Measurements from ENCODE around the gene NUDT14.

The NUDT14 gene

DNA sequence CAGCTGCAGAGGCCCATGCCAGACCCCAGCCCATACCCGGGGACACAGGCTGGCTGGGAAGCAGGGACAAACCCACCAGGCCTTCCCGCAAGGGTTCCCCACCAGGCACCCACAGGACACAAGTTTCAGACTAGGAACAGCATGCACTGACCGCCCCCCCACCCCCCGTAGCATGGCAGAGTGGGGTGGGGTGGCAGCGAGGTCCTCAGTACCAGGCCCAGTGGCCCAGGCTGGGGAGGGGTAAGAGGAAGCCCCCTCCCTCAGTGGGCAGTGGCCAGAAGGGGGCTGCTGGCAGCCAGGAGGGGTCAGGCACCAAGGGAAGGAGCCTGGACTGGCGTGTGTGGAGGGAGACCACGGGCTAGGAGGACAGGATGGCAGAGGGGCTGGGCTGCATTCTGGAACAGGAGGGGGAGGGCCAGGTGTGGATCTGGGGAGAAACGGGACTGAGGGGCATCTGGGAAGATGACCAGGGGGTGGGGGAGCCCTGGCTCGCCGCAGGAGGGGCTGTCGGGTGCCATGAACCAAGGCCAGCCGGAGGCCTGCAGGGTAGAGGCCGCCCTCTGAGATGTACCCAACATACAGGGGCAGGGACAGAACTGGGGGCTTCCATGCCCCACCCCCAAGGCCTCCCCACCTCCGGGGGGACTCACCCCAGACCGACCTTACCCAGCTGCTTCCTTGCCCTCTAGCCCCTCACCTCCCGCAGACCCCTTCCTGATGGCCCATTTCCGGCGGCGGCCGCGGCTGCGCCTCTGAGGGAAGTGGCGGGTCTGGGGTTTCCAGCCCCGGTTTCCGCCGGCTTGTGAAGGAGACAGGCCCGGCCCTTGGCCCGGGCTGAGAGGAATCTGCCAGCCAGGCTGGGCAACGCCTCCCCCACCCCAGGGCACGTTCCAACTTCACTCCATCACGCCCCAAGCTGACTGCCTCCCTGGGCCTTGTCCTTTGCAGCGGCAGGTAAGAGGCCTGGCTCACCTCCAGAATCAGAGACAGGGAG lies 6.9 kb downstream of the NUDT14 start:
- no peak for DNase-seq (ENCODE audit: low read depth)

DNA sequence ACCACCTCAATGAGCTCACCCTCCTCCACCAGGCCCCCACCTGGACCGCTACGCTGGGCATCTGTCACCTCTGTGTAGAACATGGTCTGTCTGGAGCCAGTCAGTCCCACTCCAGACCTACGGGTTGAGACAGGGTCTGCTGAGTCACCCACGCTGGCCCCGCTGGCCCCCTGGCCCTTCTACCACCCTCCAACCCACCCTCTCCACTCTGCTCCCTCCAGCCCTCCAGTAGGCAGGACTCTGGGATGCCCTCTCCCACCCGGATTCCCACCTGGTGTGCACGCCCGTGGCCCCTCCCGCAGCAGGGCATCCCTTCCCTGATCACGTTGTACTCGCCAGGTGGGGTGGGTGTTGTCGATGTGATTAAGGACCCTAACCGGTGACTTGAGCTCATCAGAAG lies 8.0 kb downstream of the NUDT14 start:
- no peak for DNase-seq (ENCODE audit: low read depth)

DNA sequence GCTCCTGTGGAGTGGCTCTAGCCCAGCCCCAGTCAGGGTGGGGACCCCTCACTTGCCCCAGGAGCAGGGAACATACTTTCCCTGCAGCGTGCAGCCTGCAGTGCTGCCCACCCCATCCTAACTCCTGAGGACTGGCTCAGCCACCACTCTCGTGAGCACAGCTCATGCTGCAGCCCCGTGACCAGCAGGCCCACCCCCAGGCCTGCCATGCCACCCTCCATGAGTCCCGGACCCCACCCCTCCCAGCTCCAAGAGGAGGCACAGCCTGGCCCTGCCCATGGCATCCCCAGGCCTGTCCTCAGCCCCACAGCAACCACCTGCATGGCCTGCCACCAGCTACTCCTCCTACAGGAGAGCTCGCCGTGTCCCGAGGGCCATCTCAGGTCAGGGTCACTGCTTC lies 8.6 kb downstream of the NUDT14 start:
- DNase-seq (ENCODE audit: low read depth), result no peak

DNA sequence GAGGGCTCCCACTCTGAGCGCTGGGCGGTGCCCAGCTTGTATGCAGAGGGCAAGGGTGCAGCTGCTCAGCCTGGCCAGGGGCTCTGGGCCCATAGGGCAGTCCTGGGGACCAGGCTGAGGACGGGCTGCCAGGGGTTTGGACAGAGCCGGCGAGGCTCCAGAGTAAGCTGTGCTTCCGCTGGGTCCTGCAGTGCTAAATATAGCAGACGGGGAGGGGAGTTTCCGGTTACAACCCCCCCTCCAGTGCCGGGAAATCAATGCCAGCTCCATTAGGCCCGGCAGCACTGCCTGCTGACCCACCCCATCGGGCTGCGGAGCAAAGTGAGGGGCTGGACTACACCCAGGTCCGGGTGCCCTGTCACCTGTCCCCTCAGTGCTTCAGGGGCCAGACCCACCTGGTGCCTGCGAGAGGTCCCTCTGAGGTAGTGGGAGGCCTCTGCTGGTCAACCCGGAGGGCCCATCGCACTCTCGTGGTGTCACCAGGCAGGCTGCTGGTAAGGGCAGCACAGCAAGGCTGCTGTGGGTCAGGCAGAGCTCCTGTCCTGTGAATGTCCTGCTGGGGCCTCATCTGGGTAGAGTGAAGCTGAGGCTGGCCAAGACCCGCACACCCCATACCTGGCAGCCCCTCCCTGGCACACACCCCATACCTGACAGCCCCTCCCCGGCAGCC lies 10.0 kb downstream of the NUDT14 start:
- DNase-seq (ENCODE audit: low read depth), result no peak

DNA sequence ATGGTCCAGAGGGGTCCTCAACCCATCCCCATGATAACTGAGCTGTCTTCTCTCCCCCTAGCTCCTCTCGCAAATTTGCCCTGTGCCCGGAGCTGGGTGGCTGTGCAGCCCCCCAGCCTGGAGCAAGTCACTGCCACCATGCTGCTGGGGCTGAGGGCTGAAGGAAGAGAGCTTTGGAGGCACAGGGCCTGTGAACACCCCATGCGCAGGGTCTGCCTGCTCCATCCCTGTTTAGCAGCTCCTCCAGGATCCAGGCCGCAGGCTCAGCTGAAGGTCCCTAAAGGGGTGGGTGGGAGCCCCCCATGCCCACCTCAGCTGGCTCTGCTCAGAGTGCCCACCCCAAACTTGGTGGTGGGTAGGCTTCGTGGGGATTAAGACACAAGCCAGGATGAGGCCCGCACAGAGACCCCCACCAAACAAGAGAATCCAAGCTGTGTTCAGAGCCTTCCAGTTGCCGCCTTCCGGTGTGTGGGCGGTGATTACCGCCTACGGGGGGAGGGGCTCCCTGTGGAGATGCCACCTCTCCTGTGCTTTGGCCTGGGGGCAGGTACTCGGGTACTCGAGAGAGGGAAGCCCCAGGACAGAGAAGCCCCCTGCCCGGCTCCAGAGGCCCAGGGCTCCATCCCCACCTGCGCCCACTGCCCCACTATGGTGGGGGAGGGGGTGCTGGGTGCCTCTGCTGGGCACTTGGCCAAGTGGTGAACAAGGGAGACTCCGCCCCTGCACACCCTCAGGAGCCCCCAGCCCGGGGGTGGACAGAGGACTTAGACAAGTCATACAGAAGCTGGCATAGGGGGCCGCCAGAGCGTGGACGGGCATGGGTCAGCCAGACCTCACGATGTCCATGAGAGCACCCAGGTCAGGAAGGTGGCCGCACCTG lies 11.1 kb downstream of the NUDT14 start:
- no peak for DNase-seq (ENCODE audit: low read depth)

DNA sequence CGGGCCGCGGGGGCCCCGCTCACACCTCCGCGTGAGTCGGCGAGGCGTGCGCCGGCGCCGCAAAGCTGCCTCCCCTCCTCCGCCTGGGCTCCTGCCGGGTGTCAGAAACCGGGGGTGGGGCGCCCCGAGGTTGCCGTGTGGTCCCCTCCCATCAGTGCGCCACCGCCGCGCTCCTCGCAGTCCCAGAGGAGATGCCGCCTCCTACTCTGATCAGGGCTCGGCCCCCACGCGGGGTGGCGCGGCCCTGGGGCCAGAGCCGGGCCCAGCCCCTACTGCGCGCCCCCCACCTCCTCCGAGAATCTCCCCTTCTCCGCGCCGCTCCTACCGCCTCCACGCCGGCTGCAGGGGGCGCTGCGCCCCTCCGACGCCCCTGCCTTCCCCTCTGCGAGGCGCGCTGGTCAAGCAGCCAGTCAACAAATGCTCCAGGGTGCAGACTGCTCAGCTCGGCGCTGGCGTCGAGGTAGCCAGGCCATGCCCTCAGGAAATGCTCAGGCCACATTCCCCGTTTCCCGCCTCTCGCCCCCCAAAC lies 12.1 kb downstream of the NUDT14 start:
- DNase-seq (ENCODE audit: low read depth), result no peak

DNA sequence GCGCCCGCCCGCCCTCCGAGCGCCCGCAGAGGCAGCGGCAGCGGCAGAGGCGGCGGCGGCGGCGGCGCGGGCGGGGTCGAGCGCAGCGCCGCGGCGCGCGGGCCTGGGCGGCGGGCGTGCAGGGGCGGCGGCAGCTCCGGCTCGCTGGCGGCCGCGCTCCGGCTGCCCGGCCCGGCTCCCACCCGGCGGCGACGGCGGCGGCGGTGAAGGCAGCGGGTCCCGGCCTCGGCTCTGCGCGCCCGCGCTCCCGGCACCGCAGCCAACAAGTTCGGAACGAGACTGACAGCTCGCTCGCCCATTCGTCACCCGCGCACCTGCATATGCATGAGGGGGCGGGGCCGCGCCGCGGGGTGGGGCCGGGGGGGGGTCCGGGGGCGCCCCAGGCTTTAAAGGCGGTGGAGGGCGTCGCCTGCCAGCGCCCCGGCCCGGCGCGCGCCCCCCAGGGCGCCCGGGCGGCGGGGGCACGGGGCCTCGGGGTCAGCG lies 12.6 kb downstream of the NUDT14 start, which contains the start of gene JAG2:
Gene JAG2 (minus strand): TSS at position 281 of the 483 bp plus-strand sequence. CDS start 356 bp downstream, outside the sequence.
- DNase-seq (ENCODE audit: low read depth), result no peak

DNA sequence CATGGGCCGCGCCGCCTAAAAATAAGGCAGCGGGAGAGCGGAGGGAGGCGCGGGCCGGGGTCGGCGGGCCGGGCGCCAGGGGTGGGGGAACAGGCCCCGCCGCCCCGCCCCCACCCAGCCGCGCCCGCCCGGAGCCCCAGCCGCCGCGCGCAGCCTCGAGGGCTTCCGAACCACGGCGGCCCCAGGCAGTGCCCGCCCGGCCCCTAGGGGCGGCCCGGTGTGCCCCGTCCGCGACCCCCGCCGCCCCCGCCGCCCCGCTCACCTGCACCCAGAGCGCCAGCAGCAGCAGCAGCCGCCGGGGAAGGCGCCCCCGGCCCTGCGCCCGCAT lies 13.1 kb downstream of the NUDT14 start:
- DNase-seq (ENCODE audit: low read depth), result no peak

DNA sequence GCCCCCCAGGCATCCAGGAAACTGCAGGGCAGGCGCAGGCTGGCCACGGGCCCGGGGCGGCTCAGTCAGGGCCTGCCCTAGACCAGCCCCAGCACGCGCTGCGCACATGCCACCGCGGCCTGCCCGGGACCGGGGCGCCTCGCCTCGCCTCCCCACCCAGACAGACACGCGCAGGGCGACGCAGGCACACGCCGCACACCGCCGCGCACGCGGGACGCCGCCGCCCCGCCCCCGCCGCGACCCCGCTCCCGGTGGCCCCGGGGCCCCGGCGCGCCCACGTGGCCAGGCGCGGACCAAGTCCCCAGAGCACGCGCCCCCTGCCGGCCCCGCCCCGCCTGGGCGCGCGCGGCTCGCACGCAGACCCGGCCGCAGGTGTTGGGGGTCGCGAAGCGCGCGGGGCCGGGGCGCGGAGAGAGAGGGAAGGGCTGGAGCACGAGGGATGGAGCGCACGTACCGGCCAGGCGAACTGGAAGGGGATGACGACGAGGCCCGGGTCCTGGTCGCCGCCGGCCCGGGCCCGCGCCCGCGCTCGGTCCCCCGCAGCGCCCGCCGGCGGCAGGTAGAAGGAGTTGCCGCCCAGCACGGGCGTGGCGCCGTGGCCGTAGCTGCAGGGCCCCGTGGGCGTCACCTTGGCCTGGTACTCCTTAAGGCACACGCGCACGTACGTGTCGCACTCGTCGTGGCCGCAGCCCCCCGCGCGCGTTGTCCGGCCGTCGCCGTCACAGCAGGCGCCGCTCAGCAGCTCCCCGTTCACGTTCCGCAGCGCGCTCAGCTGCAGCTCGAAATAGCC lies 13.6 kb downstream of the NUDT14 start:
- no peak for DNase-seq (ENCODE audit: low read depth)

DNA sequence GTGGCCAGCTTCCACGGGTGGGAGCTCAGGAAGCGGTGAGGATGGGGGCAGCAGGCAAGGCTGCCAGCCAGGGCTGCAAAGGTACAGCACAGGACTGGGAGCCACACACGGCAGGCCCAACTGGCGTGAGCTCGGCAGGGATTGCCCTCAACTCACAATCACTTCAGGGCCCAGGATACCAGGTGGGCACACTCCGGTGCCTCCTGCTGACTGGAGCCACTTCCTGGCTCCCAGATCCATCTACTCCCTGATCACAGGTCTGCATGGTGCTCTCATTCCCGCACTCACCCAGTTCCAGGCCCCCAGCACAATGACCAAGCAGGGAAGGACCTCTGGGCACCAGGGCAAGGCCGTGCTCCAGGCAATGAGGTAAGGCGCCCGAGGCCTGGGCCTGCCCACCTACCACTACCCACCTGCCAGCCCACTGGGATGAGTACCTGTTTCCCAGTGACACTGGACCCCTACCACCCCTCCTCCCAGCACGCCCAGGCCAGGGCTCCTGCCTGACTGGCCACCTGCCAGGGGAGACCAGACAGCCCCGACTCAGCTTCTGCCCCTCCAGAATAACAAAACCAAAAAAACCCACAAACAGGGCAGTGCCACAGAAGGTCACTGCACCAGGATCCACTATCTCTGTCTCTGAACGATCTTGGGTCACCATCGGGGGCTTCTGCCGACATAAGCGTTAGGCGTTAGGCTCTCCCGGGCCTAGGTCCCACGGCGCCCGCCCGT lies 14.4 kb downstream of the NUDT14 start:
- DNase-seq (ENCODE audit: low read depth), result no peak

DNA sequence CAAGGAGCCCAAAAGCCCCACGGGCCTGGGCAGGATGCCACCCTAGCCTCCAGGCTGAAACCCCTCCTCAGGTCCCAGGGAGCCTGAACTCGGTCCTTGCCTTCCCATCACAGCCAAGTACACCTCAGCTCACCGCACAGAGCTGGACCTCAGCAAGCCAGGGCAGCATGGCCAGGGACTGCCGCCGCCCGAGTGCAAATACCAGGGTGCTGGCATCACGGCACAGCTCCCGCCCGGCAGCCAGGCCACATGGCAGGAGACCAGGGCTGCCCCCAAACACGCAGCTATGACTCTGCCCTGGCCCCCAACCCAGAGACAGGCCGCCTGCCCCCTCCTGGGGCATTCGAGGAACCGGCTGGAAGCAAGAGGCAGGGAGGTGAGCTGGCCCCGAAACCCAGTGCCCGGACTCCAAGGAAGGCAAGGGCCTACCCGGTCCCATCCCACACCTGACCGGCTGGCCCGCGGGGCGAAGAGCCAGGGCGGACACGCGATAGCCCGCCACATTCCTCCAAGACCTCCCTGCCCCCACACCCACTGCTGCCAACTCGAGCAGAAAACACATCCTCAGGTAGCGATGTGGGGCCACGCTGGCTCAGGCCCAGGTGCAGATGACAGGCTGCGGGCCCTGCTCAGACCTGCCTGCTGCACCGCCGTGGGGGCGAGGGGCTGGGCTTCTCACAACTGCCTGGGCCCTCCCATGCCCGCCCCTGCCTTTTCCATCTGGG lies 15.2 kb downstream of the NUDT14 start:
- DNase-seq (ENCODE audit: low read depth), result no peak

DNA sequence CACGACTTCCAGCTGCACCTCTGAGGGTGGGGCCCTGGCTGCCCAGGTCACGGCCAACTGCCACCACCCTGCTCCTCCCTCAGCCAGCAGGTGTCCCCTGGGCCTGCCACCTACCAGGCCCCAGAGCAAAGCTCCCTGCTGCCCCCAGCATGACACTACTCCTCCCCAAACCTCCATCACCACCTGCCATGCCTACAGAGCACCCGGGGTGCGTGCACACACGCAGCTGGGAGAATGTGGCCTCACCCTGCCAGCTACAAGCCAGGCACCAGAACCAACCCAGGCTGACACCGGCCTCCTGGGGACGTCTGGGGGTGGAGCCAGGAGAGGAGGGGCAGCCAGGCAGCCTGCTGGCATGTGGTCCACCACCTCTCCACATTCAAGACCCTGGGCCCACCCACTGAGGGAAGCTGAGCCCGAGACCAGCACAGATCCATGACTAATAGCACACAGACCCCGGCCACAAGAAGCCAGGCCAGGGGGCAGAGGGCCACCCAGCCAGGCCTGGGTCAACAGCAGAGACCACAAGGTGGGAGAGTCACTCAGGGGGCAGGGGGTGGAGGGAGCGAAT lies 15.9 kb downstream of the NUDT14 start:
- DNase-seq (ENCODE audit: low read depth), result no peak

DNA sequence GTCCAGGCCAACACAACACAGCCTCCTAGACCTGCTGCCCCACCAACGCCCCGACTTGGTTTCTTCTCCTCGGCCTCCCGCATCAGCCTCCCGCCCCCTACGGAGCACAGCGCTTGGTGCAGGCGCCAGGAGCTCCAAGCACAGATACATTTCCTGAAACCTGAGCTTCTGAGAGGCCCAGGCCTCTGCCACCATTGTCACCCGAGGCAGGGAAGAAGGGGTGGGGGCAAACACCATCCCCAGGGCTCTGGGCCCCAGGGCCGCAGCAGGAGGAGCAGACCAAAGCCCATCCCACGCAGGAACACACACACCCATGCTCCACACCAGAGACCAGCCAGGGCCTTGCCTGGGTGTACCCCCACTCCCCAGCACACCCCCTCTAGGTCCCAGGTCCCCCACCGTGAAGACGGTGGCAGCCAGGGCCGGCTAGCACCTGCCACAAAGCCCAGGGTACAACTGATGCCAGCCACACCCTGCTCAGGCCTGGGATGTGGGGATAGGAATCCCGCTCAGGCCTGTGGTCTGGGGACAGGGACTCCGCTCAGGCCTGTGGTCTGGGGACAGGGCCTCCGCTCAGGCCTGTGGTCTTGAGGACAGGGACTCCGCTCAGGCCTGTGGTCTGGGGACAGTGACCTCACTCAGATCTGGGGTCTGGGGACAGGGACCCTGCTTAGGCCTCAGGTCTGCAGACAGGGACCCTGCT lies 17.9 kb downstream of the NUDT14 start:
- DNase-seq (ENCODE audit: low read depth), result no peak

DNA sequence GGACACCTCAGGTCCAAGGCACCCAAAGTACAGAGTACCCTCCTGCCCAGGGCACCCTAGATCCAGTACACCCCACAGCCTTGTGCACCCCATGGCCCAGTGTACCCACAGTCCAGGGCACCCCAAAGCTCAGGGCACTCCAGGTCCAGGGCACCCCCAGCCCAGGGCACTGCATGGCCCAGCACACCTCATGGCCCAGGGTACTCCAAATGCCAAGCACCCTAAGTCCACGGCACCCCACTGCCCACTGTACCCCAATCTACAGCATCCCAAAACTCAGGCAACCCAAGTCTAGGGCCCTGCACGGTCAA lies 18.5 kb downstream of the NUDT14 start:
- DNase-seq (ENCODE audit: low read depth), result no peak

DNA sequence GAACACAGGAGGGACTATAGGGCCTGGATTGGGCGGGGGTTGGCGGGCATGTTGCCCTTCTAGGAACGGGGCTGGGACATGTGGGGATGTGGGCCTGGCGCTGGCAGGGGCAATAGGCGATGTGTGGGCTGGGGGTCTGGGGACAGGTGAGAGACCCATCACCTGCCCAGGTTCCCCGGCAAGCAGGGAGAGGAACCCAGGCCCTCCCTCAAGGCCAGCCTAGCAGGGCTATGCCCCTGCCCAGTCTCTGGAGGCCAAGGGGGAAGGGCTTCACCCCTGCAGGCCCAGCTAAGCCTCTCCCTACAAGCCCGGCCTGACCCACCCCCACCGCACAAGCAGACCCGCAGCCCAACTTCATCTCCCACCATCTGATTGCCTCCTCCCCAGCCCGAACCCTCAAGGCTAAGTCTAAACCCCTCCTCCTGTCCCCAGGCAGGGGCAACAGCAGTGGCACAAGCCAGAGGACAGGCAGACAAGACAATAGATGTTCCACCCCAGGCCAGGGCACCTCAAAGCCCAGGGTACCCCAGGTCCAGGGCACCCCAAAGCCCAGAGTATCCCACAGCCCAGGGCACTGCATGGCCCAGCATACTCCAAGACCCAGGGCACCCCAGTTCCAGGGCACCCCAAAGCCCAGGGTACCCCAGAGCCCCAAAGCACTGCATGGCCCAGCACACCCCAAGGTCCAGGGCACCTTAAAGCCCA lies 19.0 kb downstream of the NUDT14 start:
- DNase-seq (ENCODE audit: low read depth), result no peak

DNA sequence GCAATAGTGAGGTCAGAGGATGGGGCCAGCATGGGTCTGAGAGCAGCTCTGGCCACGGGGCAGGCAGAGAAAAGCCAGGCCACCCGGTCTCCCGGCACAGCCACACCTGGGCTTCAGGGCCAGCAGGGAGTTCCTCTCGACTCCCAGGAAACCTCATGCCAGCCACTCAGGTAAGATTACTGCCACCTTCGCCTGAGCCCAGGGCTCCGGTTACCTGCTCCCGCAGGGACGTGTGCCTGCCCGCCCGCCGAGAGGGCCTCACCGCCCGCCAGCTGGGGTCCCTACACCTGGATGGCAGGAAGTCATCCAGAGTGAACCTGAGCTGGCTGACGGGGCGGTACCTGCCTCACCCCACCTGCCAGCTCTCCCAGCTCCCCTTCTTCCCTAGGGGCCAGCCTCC lies 19.8 kb downstream of the NUDT14 start:
- DNase-seq (ENCODE audit: low read depth), result no peak

DNA sequence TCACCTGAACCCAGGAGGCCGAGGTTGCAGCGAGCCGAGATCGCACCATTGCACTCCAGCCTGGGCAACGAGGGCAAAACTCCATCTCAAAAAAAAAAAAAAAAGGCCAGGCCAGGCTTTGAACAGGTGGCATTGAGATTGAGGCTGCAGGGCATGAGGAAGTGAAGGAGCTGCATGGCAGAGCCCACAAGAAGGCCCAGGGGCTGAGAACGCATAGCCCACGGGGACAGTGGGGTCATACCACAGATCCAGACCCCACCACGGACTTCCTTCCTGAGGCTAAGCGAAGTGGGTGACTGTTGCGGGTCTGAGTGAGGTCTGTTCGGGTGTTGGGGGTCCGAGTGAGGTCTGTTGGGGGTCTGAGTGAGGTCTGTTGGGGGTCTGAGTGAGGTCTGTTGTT lies 20.3 kb downstream of the NUDT14 start:
- no peak for DNase-seq (ENCODE audit: low read depth)

DNA sequence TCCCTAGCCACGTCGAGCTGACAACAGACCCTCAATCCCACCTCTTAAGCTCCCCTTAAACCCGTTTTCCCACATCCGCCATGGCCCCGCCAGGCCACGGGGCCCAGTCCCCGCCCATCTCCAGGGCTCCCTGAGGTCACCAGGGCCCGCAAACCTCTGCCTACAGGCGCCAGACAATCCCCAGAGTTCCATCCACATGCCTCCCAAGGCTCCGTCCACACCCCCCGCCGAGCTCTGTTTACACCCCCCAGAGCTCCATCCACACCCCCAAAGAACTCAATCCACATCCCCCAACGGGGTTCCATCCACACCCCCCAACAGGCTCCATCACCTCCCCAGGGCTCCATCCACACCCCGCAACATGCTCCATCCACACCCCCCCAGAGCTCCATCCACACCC lies 21.8 kb downstream of the NUDT14 start:
- DNase-seq (ENCODE audit: low read depth), result no peak

Data from GM04504 (cell line).